HK-2 (cell line): ENCODE data around the gene CA4.
"Not testable (repeated sequence)": the region's sequence is repeated elsewhere in the genome, so short reads cannot be mapped to it uniquely, and the experiment has no call there.

ENCODE experiments used
- DNase-seq: peaks from one replicate; pipeline ENCODE4 v3.0.0-alpha.2; 2018; ENCODE audit not compliant: unreplicated experiment

Gene CA4

GRCh38 chr17:60149691-60150582 is at the start of gene CA4:
TSS of gene CA4 (plus strand) at chr17:60149973. CDS start at chr17:60150035, 62 bp downstream.
- no peak for DNase-seq

GRCh38 chr17:60100577-60100976 is 49.2 kb upstream of the CA4 start:
- DNase-seq: not testable (repeated sequence)

- not testable (repeated sequence) for DNase-seq
Measured at GRCh38 chr17:60102015-60102631, 47.6 kb upstream of the CA4 start.

- no peak for DNase-seq
Measured at GRCh38 chr17:60102632-60103096, 47.1 kb upstream of the CA4 start.

- DNase-seq: no peak
Measured at GRCh38 chr17:60103957-60104356, 45.8 kb upstream of the CA4 start.

- no peak for DNase-seq
Measured at GRCh38 chr17:60106340-60107059, 43.3 kb upstream of the CA4 start.

GRCh38 chr17:60107526-60108257 is 42.1 kb upstream of the CA4 start:
- DNase-seq: no peak

- DNase-seq: not testable (repeated sequence)
Measured at GRCh38 chr17:60108309-60108708, 41.5 kb upstream of the CA4 start.

- DNase-seq: no peak
Measured at GRCh38 chr17:60108712-60109111, 41.1 kb upstream of the CA4 start.

GRCh38 chr17:60109161-60109560 is 40.6 kb upstream of the CA4 start:
- DNase-seq: no peak

- no peak for DNase-seq
Measured at GRCh38 chr17:60110586-60110985, 39.2 kb upstream of the CA4 start.

- DNase-seq: not testable (repeated sequence)
Measured at GRCh38 chr17:60111661-60112060, 38.1 kb upstream of the CA4 start.

GRCh38 chr17:60115364-60115763 is 34.4 kb upstream of the CA4 start:
- DNase-seq: not testable (repeated sequence)

- not testable (repeated sequence) for DNase-seq
Measured at GRCh38 chr17:60116196-60116595, 33.6 kb upstream of the CA4 start.

- not testable (repeated sequence) for DNase-seq
Measured at GRCh38 chr17:60119162-60119561, 30.6 kb upstream of the CA4 start.

GRCh38 chr17:60119807-60120748 is 29.7 kb upstream of the CA4 start:
- not testable (repeated sequence) for DNase-seq

GRCh38 chr17:60127068-60128064 is 22.4 kb upstream of the CA4 start:
- DNase-seq: no peak

- DNase-seq: no peak
Measured at GRCh38 chr17:60128171-60128859, 21.5 kb upstream of the CA4 start.

- DNase-seq: no peak
Measured at GRCh38 chr17:60129164-60129563, 20.6 kb upstream of the CA4 start.
